ENCODE data around the gene WNT4.

GRCh38 chr1:22118291-22118992 lies 24.5 kb downstream of the WNT4 start:
- TF ChIP-seq CTCF (IDR thresholded peaks at IDR 0.05; ENCODE audit: low read depth, low read length) (no peak), POLR2A (IDR thresholded peaks at IDR 0.05; ENCODE audit: extremely low read depth, insufficient read length) (no peak)

All from NB4 (cell line).